OCI-LY7 (cell line): ENCODE results near the gene NIN. TPM values are rescaled to one million over a fixed set of nuclear protein-coding genes. Genes with fewer than 3 reads are reported as not detected.

Source experiments
- BruUV-seq: library from RNA; stranded (reverse); fragments of 400-500 nt; replicated peaks from 2 replicates; lab custom pipeline; 2021; lab: Mats Ljungman, UMichigan
- CTCF ChIA-PET: fragments of 300-600 bp; sonication (Branson Sonifier 250); formaldehyde crosslinking; loops from one replicate; lab custom pipeline; 2022; ENCODE audit warnings: antibody characterized with exemption; ENCODE audit not compliant: unreplicated experiment; lab: Charles Lee
- POLR2A ChIA-PET: fragments of 300-600 bp; sonication (Branson Sonifier 250); formaldehyde crosslinking; loops from one replicate; lab custom pipeline; 2022; ENCODE audit warnings: antibody characterized with exemption; lab: Charles Lee
- DNase-seq: peaks from one replicate; pipeline ENCODE4 v3.0.0-alpha.2; 2015; ENCODE audit warnings: low spot score
- H2AFZ ChIP-seq: fragments of 200-600 bp; sonication (generic), shearing (Covaris generic); 2 replicates; pipeline ENCODE4 v1.6.1; 2014; ENCODE audit warnings: mild to moderate bottlenecking, antibody characterized with exemption, low read length, moderate library complexity
- H3K27ac ChIP-seq: fragments of 200-600 bp; sonication (generic); 2 replicates; pipeline ENCODE4 v1.5.1; 2014; ENCODE audit warnings: mixed run types, low read depth, mild to moderate bottlenecking, moderate library complexity, low read length, inconsistent platforms; ENCODE audit not compliant: poor library complexity, severe bottlenecking
- H3K36me3 ChIP-seq: fragments of 200-600 bp; sonication (generic); 2 replicates; pipeline ENCODE4 v1.6.1; 2014; ENCODE audit warnings: mild to moderate bottlenecking, antibody characterized with exemption, low read length, moderate library complexity, mixed read lengths; ENCODE audit not compliant: insufficient read depth
- H3K4me1 ChIP-seq: fragments of 200-600 bp; sonication (generic); 2 replicates; pipeline ENCODE4 v1.5.1; 2014; ENCODE audit warnings: mild to moderate bottlenecking, low read length; ENCODE audit not compliant: insufficient read depth, poor library complexity, severe bottlenecking
- H3K4me2 ChIP-seq: fragments of 200-600 bp; sonication (generic); 2 replicates; pipeline ENCODE4 v1.6.1; 2014; ENCODE audit warnings: mild to moderate bottlenecking, low read length
- H3K4me3 ChIP-seq: fragments of 200-600 bp; sonication (generic); 2 replicates; pipeline ENCODE4 v1.5.1; 2014; ENCODE audit warnings: mild to moderate bottlenecking, low read depth, low read length; ENCODE audit not compliant: poor library complexity, severe bottlenecking
- H3K79me2 ChIP-seq: fragments of 200-600 bp; sonication (generic); 2 replicates; pipeline ENCODE4 v1.6.1; 2016; ENCODE audit warnings: low read depth, mild to moderate bottlenecking, low read length, moderate library complexity, mixed read lengths; ENCODE audit not compliant: insufficient read depth
- H3K9me2 ChIP-seq: fragments of 200-600 bp; sonication (generic); 2 replicates; pipeline ENCODE4 v1.6.1; 2016; ENCODE audit warnings: mild to moderate bottlenecking, low read length, mixed read lengths; ENCODE audit not compliant: insufficient read depth
- H3K9me3 ChIP-seq: fragments of 200-600 bp; sonication (generic); 2 replicates; pipeline ENCODE4 v1.6.1; 2014; ENCODE audit warnings: mild to moderate bottlenecking, mixed run types, low read length, mixed read lengths
- H4K20me1 ChIP-seq: fragments of 200-600 bp; sonication (generic); 2 replicates; pipeline ENCODE4 v1.6.1; 2014; ENCODE audit warnings: mild to moderate bottlenecking, antibody characterized with exemption, low read length, moderate library complexity, mixed read lengths; ENCODE audit not compliant: insufficient read depth
- EZH2phosphoT487 ChIP-seq: fragments of 200-600 bp; sonication (generic); IDR thresholded peaks from 2 replicates; pipeline ENCODE4 v1.6.1; 2018; ENCODE audit warnings: low read depth, borderline replicate concordance, mild to moderate bottlenecking, mixed run types, antibody characterized with exemption, low read length, moderate library complexity, mixed read lengths
- intact Hi-C: fragments of 100-400 bp; cut with micrococcal nuclease; formaldehyde crosslinking; loops from one replicate; pipeline ENCODE4 v1.10.0; 2022; ENCODE audit not compliant: unreplicated experiment
- total RNA-seq, 2 experiments: library from RNA; depleted of rRNA in 1 of 2; stranded (reverse); fragments of >200 nt in 1 of 2; shearing (Covaris generic) in 1 of 2; gene quantifications; 2 replicates each; pipeline ENCODE4 v1.2.3, GENCODE V29; 2014 to 2022
- TF ChIP-seq, protein P1 (sequence below): fragments of 200-600 bp; sonication (generic); conservative IDR thresholded peaks from 2 replicates; pipeline ENCODE4 v1.5.1; 2014; ENCODE audit warnings: mild to moderate bottlenecking, antibody characterized with exemption, low read length, moderate library complexity, mixed read lengths

The NIN gene
- total RNA-seq, 2 experiments from 2014 or later, result 95.3 to 189 TPM

DNA sequence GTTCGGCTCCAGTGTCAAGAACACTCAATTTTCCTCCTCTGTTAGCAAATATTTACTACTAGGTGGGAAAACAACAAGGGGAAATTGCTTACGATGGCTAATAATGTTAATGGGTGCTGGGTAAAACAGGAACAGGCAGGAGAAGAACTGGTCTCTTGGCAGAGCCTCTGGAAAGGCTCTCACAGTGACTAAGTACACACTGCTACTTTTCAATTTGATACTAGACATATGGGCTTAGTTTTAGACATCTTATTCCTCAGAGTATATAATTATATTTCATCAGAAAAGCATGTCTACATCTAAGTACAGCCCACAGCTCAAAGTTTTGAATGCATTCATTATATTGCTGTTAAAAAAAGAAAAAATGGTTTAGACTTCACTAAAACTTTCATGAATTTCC is 97.5 kb downstream of the NIN start:
- Histone ChIP-seq H3K4me3 (no peak overlapping the region), H3K9me3 (peaks cover 12% of the 10 kb centered on the region; the same call in 1 of the 2 replicates), H3K36me3 (peaks cover 97% of the 10 kb centered on the region), H3K4me1 (no peaks in the 10 kb centered on the region), H3K79me2 (no peaks in the 10 kb centered on the region), H4K20me1 (no peaks in the 10 kb centered on the region), H2AFZ (no peak overlapping the region), H3K4me2 (no peak overlapping the region), H3K9me2 (no peaks in the 10 kb centered on the region), H3K27ac (no peak overlapping the region)
- intact Hi-C loops, result no loop called here
- BruUV-seq, result no TSS peak
- CTCF ChIA-PET, result no interaction called here
- DNase-seq, result no peak
- POLR2A ChIA-PET, result interaction anchor here (0.7 to 1.0 kb wide), 3 partner anchors 12 to 59 kb away, joined by 3 to 5 read pairs (median 3); no protein-coding TSS in a partner anchor
- TF ChIP-seq, protein P1, sequence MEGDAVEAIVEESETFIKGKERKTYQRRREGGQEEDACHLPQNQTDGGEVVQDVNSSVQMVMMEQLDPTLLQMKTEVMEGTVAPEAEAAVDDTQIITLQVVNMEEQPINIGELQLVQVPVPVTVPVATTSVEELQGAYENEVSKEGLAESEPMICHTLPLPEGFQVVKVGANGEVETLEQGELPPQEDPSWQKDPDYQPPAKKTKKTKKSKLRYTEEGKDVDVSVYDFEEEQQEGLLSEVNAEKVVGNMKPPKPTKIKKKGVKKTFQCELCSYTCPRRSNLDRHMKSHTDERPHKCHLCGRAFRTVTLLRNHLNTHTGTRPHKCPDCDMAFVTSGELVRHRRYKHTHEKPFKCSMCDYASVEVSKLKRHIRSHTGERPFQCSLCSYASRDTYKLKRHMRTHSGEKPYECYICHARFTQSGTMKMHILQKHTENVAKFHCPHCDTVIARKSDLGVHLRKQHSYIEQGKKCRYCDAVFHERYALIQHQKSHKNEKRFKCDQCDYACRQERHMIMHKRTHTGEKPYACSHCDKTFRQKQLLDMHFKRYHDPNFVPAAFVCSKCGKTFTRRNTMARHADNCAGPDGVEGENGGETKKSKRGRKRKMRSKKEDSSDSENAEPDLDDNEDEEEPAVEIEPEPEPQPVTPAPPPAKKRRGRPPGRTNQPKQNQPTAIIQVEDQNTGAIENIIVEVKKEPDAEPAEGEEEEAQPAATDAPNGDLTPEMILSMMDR, result no peak
- TF ChIP-seq EZH2phosphoT487, result no peak

DNA sequence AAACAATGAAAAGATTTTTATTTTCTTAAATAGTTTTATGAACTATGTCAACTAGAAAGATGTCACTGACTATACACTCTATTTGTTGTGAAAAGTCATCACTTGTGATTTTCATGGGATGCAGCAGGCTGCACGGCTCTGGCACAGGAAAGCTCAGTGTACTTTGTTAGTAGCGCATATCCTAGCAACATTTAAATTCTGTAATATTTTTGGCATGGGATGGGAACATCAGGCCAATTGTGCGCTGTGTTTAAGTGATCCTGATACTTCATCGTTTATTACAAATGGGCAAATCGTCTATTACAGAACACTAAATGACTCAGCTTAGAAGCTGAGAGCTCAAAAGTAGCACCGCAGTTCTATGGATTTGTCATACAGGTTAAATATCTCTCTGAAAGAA is 102.1 kb downstream of the NIN start:
- Histone ChIP-seq H3K4me1 (no peaks in the 10 kb centered on the region), H3K79me2 (no peaks in the 10 kb centered on the region), H3K4me3 (no peak overlapping the region), H4K20me1 (no peaks in the 10 kb centered on the region), H3K27ac (no peak overlapping the region), H3K4me2 (no peak overlapping the region), H3K36me3 (peaks cover 98% of the 10 kb centered on the region), H3K9me3 (peaks cover 12% of the 10 kb centered on the region; the same call in 1 of the 2 replicates), H3K9me2 (no peaks in the 10 kb centered on the region), H2AFZ (no peak overlapping the region)
- intact Hi-C loops, result no loop called here
- ChIA-PET CTCF (interaction anchor here (0.5 kb wide), 1 partner anchor 60 kb away, joined by 3 read pairs; the partner anchor contains the start of gene SAV1), POLR2A (interaction anchor here (0.6 to 1.4 kb wide), 7 partner anchors 9 to 1471 kb away, joined by 3 to 5 read pairs (median 3); no protein-coding TSS in a partner anchor)
- no peak for DNase-seq
- BruUV-seq, result no TSS peak
- TF ChIP-seq EZH2phosphoT487, result no peak
- TF ChIP-seq, protein P1, result no peak

DNA sequence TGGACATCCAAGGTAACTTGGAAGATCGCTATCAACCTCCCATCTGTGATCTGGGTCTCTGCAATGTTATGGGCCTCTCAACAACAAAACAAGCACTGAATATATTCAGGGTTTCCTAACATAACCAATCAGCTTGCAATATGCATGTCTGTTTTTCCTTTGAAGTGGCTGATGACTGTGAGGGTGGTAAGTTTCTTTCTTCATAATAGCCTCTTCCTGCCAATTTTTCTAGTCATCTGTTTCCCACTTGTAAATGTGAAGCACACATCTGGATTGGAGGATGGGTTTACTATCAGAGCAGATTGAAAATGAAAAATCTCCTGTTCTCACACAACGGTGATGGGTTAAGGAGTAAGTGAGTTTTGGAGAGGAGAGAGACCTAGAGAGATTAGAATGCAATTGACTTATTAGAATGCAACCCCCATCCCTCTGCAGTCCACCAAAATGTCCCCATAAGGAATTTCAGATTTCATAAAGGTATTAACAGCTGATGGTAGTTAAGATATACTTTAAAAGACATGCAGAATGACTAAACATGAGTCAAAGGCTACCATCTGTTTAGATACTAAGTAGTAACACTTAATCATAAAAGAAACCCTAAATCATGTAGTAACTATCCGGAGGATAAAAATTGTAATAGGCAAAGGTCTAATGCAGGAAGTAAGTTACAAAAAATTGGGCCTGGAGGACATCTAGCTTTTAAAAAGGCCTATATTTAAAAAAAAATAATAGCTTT is 104.4 kb downstream of the NIN start:
- H3K4me2 ChIP-seq, result no peak overlapping the region
- ChIA-PET CTCF (no interaction called here), POLR2A (interaction anchor here (0.5 to 2.2 kb wide), 2 partner anchors 10 to 44 kb away, joined by 4 to 11 read pairs; no protein-coding TSS in a partner anchor)
- TF ChIP-seq, protein P1, result no peak
- no peak for TF ChIP-seq EZH2phosphoT487
- peaks cover 12% of the 10 kb centered on the region; the same call in 1 of the 2 replicates for H3K9me3 ChIP-seq
- no peak overlapping the region for H2AFZ ChIP-seq
- no peak overlapping the region for H3K4me3 ChIP-seq
- H3K27ac ChIP-seq, result no peak overlapping the region
- H3K79me2 ChIP-seq, result no peaks in the 10 kb centered on the region
- no peaks in the 10 kb centered on the region for H4K20me1 ChIP-seq
- no peak for DNase-seq
- H3K9me2 ChIP-seq, result no peaks in the 10 kb centered on the region
- intact Hi-C loops, result no loop called here
- H3K36me3 ChIP-seq, result peaks cover 100% of the 10 kb centered on the region
- no TSS peak for BruUV-seq
- no peaks in the 10 kb centered on the region for H3K4me1 ChIP-seq
